K562 (cell line): ENCODE data around the gene MLLT1. TPM values are rescaled to one million over a fixed set of nuclear protein-coding genes. Genes with fewer than 3 reads are reported as not detected.

Experiments used
- ATAC-seq: fragments of 200-7000 bp; cut with Tn5 transposase; 3 replicates; pipeline ENCODE4 v1.9.1; 2020; ENCODE audit warnings: moderate library complexity
- BruUV-seq: library from RNA; stranded (reverse); fragments of 400-500 nt; replicated peaks from 2 replicates; lab custom pipeline; 2021; lab: Mats Ljungman, UMichigan
- CTCF ChIA-PET: fragments of 300-600 bp; formaldehyde crosslinking; extraction: SDS; loops from one replicate; lab custom pipeline; 2021; ENCODE audit warnings: low intra/inter-chr PET ratio; lab: Yijun Ruan, JAX
- POLR2A ChIA-PET: fragments of 300-600, 350-650 bp; sonication (Branson Sonifier 250); formaldehyde crosslinking; extraction: SDS; loops from one replicate; lab custom pipeline; 2021; ENCODE audit warnings: antibody characterized with exemption, inconsistent platforms; lab: Yijun Ruan, JAX
- DNase-seq, 4 experiments: peaks; one replicate each; pipeline versions ENCODE4 v3.0.0 to v3.0.0-alpha.2; 2011 to 2018; ENCODE audit warnings: low spot score in 3 of 4, mixed read lengths in 3 of 4; ENCODE audit errors: extremely low read depth in 1 of 4
- FAIRE-seq: peaks from 2 replicates; lab custom pipeline; 2011; peaks lifted over from hg19 to GRCh38; lab: Jason Lieb, UNC
- H2AFZ ChIP-seq: 2 replicates; pipeline ENCODE4 v1.6.0; 2011; ENCODE audit warnings: low read depth, low read length, control low read depth, inconsistent platforms
- H3K27ac ChIP-seq: fragments of 200-600 bp; 3 replicates; pipeline ENCODE4 v1.8.0; 2011; ENCODE audit warnings: low read depth, mild to moderate bottlenecking, control low read depth, inconsistent platforms, low read length, moderate library complexity, mixed read lengths; ENCODE audit errors: extremely low read depth
- H3K27me3 ChIP-seq, 2 experiments: fragments of 300-600 bp in 1 of 2; 2 replicates in 1 of 2; 3 replicates in 1 of 2; pipeline versions ENCODE4 v1.6.0 to v1.8.0; 2011; ENCODE audit warnings: inconsistent platforms in 2 of 2, low read length in 2 of 2, mild to moderate bottlenecking in 1 of 2, mixed read lengths in 1 of 2, moderate library complexity in 1 of 2; ENCODE audit not compliant: control insufficient read depth in 2 of 2, insufficient read depth in 2 of 2
- H3K36me3 ChIP-seq: fragments of 300-600 bp; 3 replicates; pipeline ENCODE4 v1.8.0; 2011; ENCODE audit warnings: mild to moderate bottlenecking, low read length, inconsistent platforms; ENCODE audit not compliant: control insufficient read depth, insufficient read depth
- H3K4me1 ChIP-seq, 2 experiments: fragments of 200-600 bp in 1 of 2; replicated peaks in 1 of 2; 2 replicates in 1 of 2; 3 replicates in 1 of 2; pipeline versions ENCODE4 v1.5.1 to v1.8.0; 2011; ENCODE audit warnings: inconsistent platforms in 2 of 2, low read length in 2 of 2, mild to moderate bottlenecking in 1 of 2, mixed read lengths in 1 of 2, moderate library complexity in 1 of 2; ENCODE audit not compliant: control insufficient read depth in 2 of 2, insufficient read depth in 2 of 2
- H3K4me2 ChIP-seq: 2 replicates; pipeline ENCODE4 v1.6.1; 2011; ENCODE audit warnings: low read length, control low read depth, inconsistent platforms, mixed read lengths; ENCODE audit not compliant: insufficient read depth
- H3K4me3 ChIP-seq: fragments of 200-600 bp; sonication (generic), shearing (Covaris generic); 2 replicates; pipeline ENCODE4 v1.5.1; 2016; ENCODE audit warnings: control low read depth, inconsistent platforms
- H3K79me2 ChIP-seq: fragments of 200-600 bp; 3 replicates; pipeline ENCODE4 v1.8.0; 2011; ENCODE audit warnings: low read length, inconsistent platforms; ENCODE audit not compliant: control insufficient read depth, insufficient read depth
- H3K9ac ChIP-seq, 2 experiments: 2 replicates each; pipeline versions ENCODE4 v1.6.0 to v1.6.1; 2011; ENCODE audit warnings: low read depth in 2 of 2, low read length in 2 of 2, control low read depth in 1 of 2, inconsistent platforms in 1 of 2, mild to moderate bottlenecking in 1 of 2, mixed read lengths in 1 of 2; ENCODE audit not compliant: insufficient read depth in 1 of 2
- H3K9me1 ChIP-seq: one replicate; pipeline ENCODE4 v1.6.0; 2011; ENCODE audit warnings: inconsistent platforms, mild to moderate bottlenecking, low read length, moderate library complexity; ENCODE audit not compliant: control insufficient read depth, insufficient read depth
- H3K9me3 ChIP-seq: replicated peaks from 2 replicates; pipeline ENCODE4 v1.5.1; 2011; ENCODE audit warnings: low read depth, low read length, inconsistent platforms; ENCODE audit not compliant: control insufficient read depth, insufficient read depth
- H4K20me1 ChIP-seq: replicated peaks from 2 replicates; pipeline ENCODE4 v1.6.1; 2011; ENCODE audit warnings: low read length, inconsistent platforms, mixed read lengths; ENCODE audit not compliant: control insufficient read depth, insufficient read depth
- POLR2G ChIP-seq: fragments of 200-400 bp; formaldehyde crosslinking; IDR thresholded peaks from 2 replicates; pipeline ENCODE4 v1.6.1; 2017; ENCODE audit warnings: low read depth, mild to moderate bottlenecking, antibody characterized with exemption, low read length, moderate library complexity
- RBM14 ChIP-seq: fragments of 200-400 bp; formaldehyde crosslinking; IDR thresholded peaks from 2 replicates; pipeline ENCODE4 v1.6.1; 2018; ENCODE audit warnings: low read depth, mild to moderate bottlenecking, low read length, moderate library complexity, borderline replicate concordance; ENCODE audit not compliant: insufficient read depth
- RBM22 ChIP-seq: fragments of 200-400 bp; formaldehyde crosslinking; IDR thresholded peaks from 2 replicates; pipeline ENCODE4 v1.6.1; 2018; ENCODE audit warnings: low read length, low read depth; ENCODE audit not compliant: poor library complexity, severe bottlenecking
- ZC3H8 ChIP-seq: fragments of 450-650 bp; IDR thresholded peaks from 2 replicates; pipeline ENCODE4 v1.6.1; 2017
- ZNF395 ChIP-seq: fragments of 200-800 bp; sonication (Bioruptor generic); IDR thresholded peaks from 2 replicates; pipeline ENCODE4 v1.6.1; 2017; ENCODE audit warnings: missing genetic modification characterization, missing compliant biosample characterization
- whole genome bisulfite sequencing: fragments of 100-300 bp; shearing (Covaris generic); methylation state at CpG from one replicate; pipeline ENCODE4 v1.1.6; 2016; ENCODE audit warnings: low coverage, mixed read lengths; ENCODE audit not compliant: insufficient coverage; ENCODE audit errors: missing lambda C conversion rate; 5-methylcytosine and 5-hydroxymethylcytosine counted together
- in situ Hi-C: fragments of 300-500 bp; cut with MboI; formaldehyde crosslinking; loops from 4 replicates; pipeline ENCODE4 v1.15.0; 2018; ENCODE audit warnings: inconsistent platforms, mixed read lengths
- intact Hi-C: fragments of 100-400 bp; cut with micrococcal nuclease; formaldehyde crosslinking; loops from 2 replicates; pipeline ENCODE4 v1.14.2; 2022
- polyA plus RNA-seq, 8 experiments: library from polyadenylated mRNA; depleted of rRNA in 4 of 8; stranded (reverse) in 5 of 8; unstranded in 3 of 8; fragments of >200 nt; fragmentation: Nextera tagmentation in 2 of 8; fragmentation: Illumina TruSeq in 1 of 8; extraction: Ambion mirVana in 2 of 8; extraction: Trizol in 1 of 8; gene quantifications; 2 replicates each; pipeline versions ENCODE4 v1.2.1 to v1.2.3, GENCODE V29; 2011 to 2014; ENCODE audit warnings: inconsistent platforms in 1 of 8, missing spikeins in 1 of 8
- total RNA-seq, 7 experiments: library from RNA; depleted of rRNA in 6 of 7; stranded (reverse); fragments of >200 nt in 6 of 7; fragmentation: Illumina TruSeq in 2 of 7; extraction: Trizol in 2 of 7; gene quantifications; 2 replicates each; pipeline versions ENCODE4 v1.2.1 to v1.2.3, GENCODE V29; 2011 to 2021; ENCODE audit warnings: low replicate concordance in 1 of 7

Gene MLLT1
- total and polyA plus RNA-seq, 9 of the 15 experiments (the other 6 are each of a cell fraction or from before 2014, with no cell fraction given) = 0.23 to 63.5 (median 15.4) TPM

GRCh38 chr19:6211632-6212402 lies 68.0 kb downstream of the MLLT1 start:
- no peak overlapping the region for H2AFZ ChIP-seq
- no peak for FAIRE-seq
- in situ Hi-C loops = no loop called here

More at GRCh38 chr19:6211632-6212402, 68.0 kb downstream of the MLLT1 start:
- no peak overlapping the region for H3K27ac ChIP-seq
- TF ChIP-seq ZNF395 (CRISPR knock-in tag) = no peak
- TF ChIP-seq POLR2G = 0 out of 2 replicates have a peak, but pooled peaks have one; percentile 7
- TF ChIP-seq RBM14 = no peak
- TF ChIP-seq ZC3H8 = no peak
- peak; percentile 49 for TF ChIP-seq RBM22
- POLR2A ChIA-PET = interaction anchor here (0.5 kb wide), 1 partner anchor 60 kb away, joined by 3 read pairs; no protein-coding TSS in a partner anchor
- intact Hi-C loops = no loop called here
- DNase-seq (no peak), ATAC-seq (no peak)
- H3K4me3 ChIP-seq = no peak overlapping the region
- H3K4me1 ChIP-seq = peaks cover under 1 to 38% of the 10 kb centered on the region in 2 experiments; a peak in 4 of 5 replicates
- CTCF ChIA-PET = no interaction called here
- H3K9me3 ChIP-seq = no peaks in the 10 kb centered on the region
- H3K27me3 ChIP-seq = no peaks in the 10 kb centered on the region
- no peak overlapping the region; a peak in 1 of 4 replicates for H3K9ac ChIP-seq
- WGBS = 94% methylated on average over 33 of the region's 43 CpGs
- H3K9me1 ChIP-seq = no peaks in the 10 kb centered on the region
- H3K4me2 ChIP-seq = no peak overlapping the region
- no TSS peak for BruUV-seq
- H3K36me3 ChIP-seq = peaks cover 37% of the 10 kb centered on the region; the same call in 1 of the 3 replicates
- no peaks in the 10 kb centered on the region for H3K79me2 ChIP-seq
- 0 out of 2 replicates have a peak, but pooled peaks cover 7% of the 10 kb centered on the region for H4K20me1 ChIP-seq
